ENCODE measurements around the gene RELN. TPM values are rescaled to one million over a fixed set of nuclear protein-coding genes. Genes with fewer than 3 reads are reported as not detected.

Gene RELN
- total RNA-seq, 2 donors from 2014 or later = 1.1 to 1.4 TPM

GRCh38 chr7:103985565-103986126 lies 3.8 kb downstream of the RELN start:
- intact Hi-C loops (cut with DNase I) = no loop called here
- DNase-seq = no peak
- no peak for TF ChIP-seq CTCF (IDR thresholded peaks at IDR 0.05)
- H3K27ac ChIP-seq = no peak overlapping the region
- H3K36me3 ChIP-seq = no peaks in the 10 kb centered on the region
- no peak overlapping the region for H3K9ac ChIP-seq (ENCODE audit: low read depth in 2 of 2, low read length in 2 of 2)
- no peaks in the 10 kb centered on the region for H3K9me3 ChIP-seq
- H3K4me1 ChIP-seq = no peaks in the 10 kb centered on the region
- H3K4me3 ChIP-seq = no peak overlapping the region
- H3K27me3 ChIP-seq = peaks cover 27% of the 10 kb centered on the region

- no peak overlapping the region for H3K4me3 ChIP-seq
- intact Hi-C loops (cut with DNase I) = no loop called here
- no peak for DNase-seq
- no peaks in the 10 kb centered on the region for H3K36me3 ChIP-seq
- peaks cover 14% of the 10 kb centered on the region for H3K27me3 ChIP-seq
- TF ChIP-seq CTCF (IDR thresholded peaks at IDR 0.05) = no peak
- no peak overlapping the region for H3K9ac ChIP-seq (ENCODE audit: low read depth in 2 of 2, low read length in 2 of 2)
- no peaks in the 10 kb centered on the region for H3K4me1 ChIP-seq
- no peak overlapping the region for H3K27ac ChIP-seq
- H3K9me3 ChIP-seq = no peaks in the 10 kb centered on the region
Observed at GRCh38 chr7:103984050-103984449, 5.4 kb downstream of the RELN start.

GRCh38 chr7:103983201-103983977 lies 6.1 kb downstream of the RELN start:
- intact Hi-C loops (cut with DNase I) = no loop called here
- no peak overlapping the region for H3K4me3 ChIP-seq

GRCh38 chr7:103981003-103981423 lies 8.4 kb downstream of the RELN start:
- Histone ChIP-seq H3K9ac (ENCODE audit: low read depth in 2 of 2, low read length in 2 of 2) (no peak overlapping the region), H3K27me3 (no peaks in the 10 kb centered on the region)

More at GRCh38 chr7:103983201-103983977, 6.1 kb downstream of the RELN start:
- Histone ChIP-seq H3K27me3 (peaks cover 7% of the 10 kb centered on the region), H3K4me1 (no peaks in the 10 kb centered on the region), H3K9ac (ENCODE audit: low read depth in 2 of 2, low read length in 2 of 2) (no peak overlapping the region), H3K9me3 (no peaks in the 10 kb centered on the region), H3K36me3 (no peaks in the 10 kb centered on the region), H3K27ac (no peak overlapping the region)
- no peak for DNase-seq
- TF ChIP-seq CTCF (IDR thresholded peaks at IDR 0.05) = no peak

More at GRCh38 chr7:103981003-103981423, 8.4 kb downstream of the RELN start:
- TF ChIP-seq CTCF (IDR thresholded peaks at IDR 0.05) = no peak
- H3K27ac ChIP-seq = no peak overlapping the region
- H3K4me3 ChIP-seq = no peak overlapping the region
- intact Hi-C loops (cut with DNase I) = no loop called here
- no peaks in the 10 kb centered on the region for H3K36me3 ChIP-seq
- no peaks in the 10 kb centered on the region for H3K4me1 ChIP-seq
- DNase-seq = no peak
- no peaks in the 10 kb centered on the region for H3K9me3 ChIP-seq
